SH-SY5Y (cell line): ENCODE measurements around the gene KANSL1.

Source experiments
- GATA2 ChIP-seq: IDR thresholded peaks from 2 replicates; pipeline ENCODE4 v1.6.1; 2011; ENCODE audit warnings: mild to moderate bottlenecking, low read depth, low read length
- GATA3 ChIP-seq: IDR thresholded peaks from 2 replicates; pipeline ENCODE4 v1.6.1; 2011; ENCODE audit warnings: low read depth, mild to moderate bottlenecking, low read length, moderate library complexity

DNA sequence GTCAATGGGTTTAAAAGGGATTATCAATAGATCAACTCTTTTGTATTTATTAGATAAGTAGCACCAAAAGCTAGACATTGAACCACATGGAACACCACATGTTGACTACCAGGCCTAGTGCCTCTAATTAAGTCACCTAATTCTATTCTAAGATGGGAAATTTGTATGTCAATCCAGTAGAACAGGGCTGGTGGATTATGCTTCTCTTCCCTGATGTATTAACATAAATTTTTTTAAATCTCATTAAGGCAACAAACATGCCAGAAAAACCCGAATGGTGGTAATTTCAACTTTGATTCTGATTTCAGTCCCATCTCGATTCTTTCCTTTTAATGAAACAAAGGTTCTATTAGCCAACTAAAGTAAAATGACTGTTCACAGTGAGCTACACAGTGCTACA is 92.6 kb downstream of the KANSL1 start:
- TF ChIP-seq GATA3: no peak
- TF ChIP-seq GATA2: no peak
